CD14-positive monocyte (primary cell): Measurements from ENCODE around the gene RALBP1. TPM values are rescaled to one million over a fixed set of nuclear protein-coding genes. Genes with fewer than 3 reads are reported as not detected.

Source experiments
- DNase-seq, 3 donors: peaks; one replicate each; pipeline ENCODE4 v3.0.0-alpha.2; 2011 to 2022
- H2AFZ ChIP-seq: 2 replicates; pipeline ENCODE4 v1.6.0; 2012; ENCODE audit warnings: mild to moderate bottlenecking, low read depth, low read length, inconsistent platforms; ENCODE audit not compliant: insufficient read depth, poor library complexity, severe bottlenecking
- H3K27ac ChIP-seq, 2 donors: 1 replicate in 1 of 2; 2 replicates in 1 of 2; pipeline ENCODE4 v1.5.1; 2012 to 2013; ENCODE audit warnings: low read length in 2 of 2, control low read depth in 1 of 2, inconsistent platforms in 1 of 2, low read depth in 1 of 2, mild to moderate bottlenecking in 1 of 2
- H3K27me3 ChIP-seq, 2 donors: one replicate each; pipeline versions ENCODE4 v1.6.0 to v1.6.1; 2011 to 2013; ENCODE audit warnings: low read length in 2 of 2; ENCODE audit not compliant: control insufficient read depth in 2 of 2, insufficient read depth in 2 of 2
- H3K36me3 ChIP-seq, 2 donors: replicated peaks in 1 of 2; 1 replicate in 1 of 2; 2 replicates in 1 of 2; pipeline versions ENCODE4 v1.5.1 to v1.6.1; 2012 to 2013; ENCODE audit warnings: low read length in 2 of 2, control low read depth in 1 of 2, inconsistent platforms in 1 of 2, mild to moderate bottlenecking in 1 of 2; ENCODE audit not compliant: insufficient read depth in 2 of 2, control insufficient read depth in 1 of 2
- H3K4me1 ChIP-seq, 2 donors: 1 replicate in 1 of 2; 2 replicates in 1 of 2; pipeline versions ENCODE4 v1.5.1 to v1.6.1; 2012 to 2013; ENCODE audit warnings: low read length in 2 of 2, control low read depth in 1 of 2, inconsistent platforms in 1 of 2, mild to moderate bottlenecking in 1 of 2, moderate library complexity in 1 of 2; ENCODE audit not compliant: insufficient read depth in 2 of 2, control insufficient read depth in 1 of 2
- H3K4me2 ChIP-seq: replicated peaks from 2 replicates; pipeline ENCODE3; 2012; ENCODE audit warnings: low read length, moderate library complexity, mild to moderate bottlenecking; ENCODE audit not compliant: poor library complexity, severe bottlenecking; ENCODE audit errors: extremely low read depth
- H3K4me3 ChIP-seq, 3 experiments: fragments of 200-600 bp in 1 of 3; sonication (generic) in 1 of 3; replicated peaks in 1 of 3; 1 replicate in 2 of 3; 2 replicates in 1 of 3; pipeline ENCODE4 v1.5.1; 2011 to 2013; ENCODE audit warnings: low read length in 3 of 3, mild to moderate bottlenecking in 3 of 3, control low read depth in 2 of 3, low read depth in 2 of 3, inconsistent platforms in 1 of 3, moderate library complexity in 1 of 3
- H3K79me2 ChIP-seq: 2 replicates; pipeline ENCODE4 v1.6.0; 2012; ENCODE audit warnings: mild to moderate bottlenecking, control low read depth, inconsistent platforms, low read length, moderate library complexity; ENCODE audit not compliant: insufficient read depth
- H3K9ac ChIP-seq: 2 replicates; pipeline ENCODE4 v1.6.0; 2017; ENCODE audit warnings: low read length, mild to moderate bottlenecking; ENCODE audit not compliant: insufficient read depth, poor library complexity, severe bottlenecking
- H3K9me3 ChIP-seq, 2 donors: replicated peaks in 1 of 2; 1 replicate in 1 of 2; 2 replicates in 1 of 2; pipeline versions ENCODE4 v1.5.1 to v1.6.1; 2012 to 2013; ENCODE audit warnings: low read length in 2 of 2, control low read depth in 1 of 2; ENCODE audit not compliant: control insufficient read depth in 1 of 2, insufficient read depth in 1 of 2
- H4K20me1 ChIP-seq: 2 replicates; pipeline ENCODE4 v1.6.0; 2012; ENCODE audit warnings: mild to moderate bottlenecking, low read length, control low read depth, moderate library complexity; ENCODE audit not compliant: insufficient read depth
- H3K27ac Mint-ChIP-seq, 7 donors: one replicate each; pipeline ENCODE4 v1.8.0; 2020; ENCODE audit warnings: mild to moderate bottlenecking in 7 of 7, mixed read lengths in 7 of 7, moderate library complexity in 6 of 7, inconsistent platforms in 2 of 7
- H3K27me3 Mint-ChIP-seq, 3 donors: one replicate each; pipeline ENCODE4 v1.8.0; 2021 to 2022; ENCODE audit warnings: low read depth in 3 of 3, mild to moderate bottlenecking in 3 of 3, mixed read lengths in 3 of 3, moderate library complexity in 3 of 3, inconsistent platforms in 1 of 3
- H3K36me3 Mint-ChIP-seq, 2 donors: one replicate each; pipeline ENCODE4 v1.8.0; 2020; ENCODE audit warnings: mixed read lengths in 2 of 2, inconsistent platforms in 1 of 2, mild to moderate bottlenecking in 1 of 2
- H3K4me1 Mint-ChIP-seq: one replicate; pipeline ENCODE4 v1.8.0; 2020; ENCODE audit warnings: mild to moderate bottlenecking, mixed read lengths
- H3K4me3 Mint-ChIP-seq, 2 donors: one replicate each; pipeline ENCODE4 v1.8.0; 2020; ENCODE audit warnings: mild to moderate bottlenecking in 2 of 2, mixed read lengths in 2 of 2, moderate library complexity in 1 of 2
- H3K9me3 Mint-ChIP-seq, 7 donors: one replicate each; pipeline ENCODE4 v1.8.0; 2020 to 2022; ENCODE audit warnings: mixed read lengths in 7 of 7, mild to moderate bottlenecking in 6 of 7, moderate library complexity in 6 of 7, inconsistent platforms in 2 of 7
- CTCF ChIP-seq: fragments of 200-600 bp; IDR thresholded peaks from one replicate; pipeline ENCODE4 v1.8.0; 2022; ENCODE audit warnings: antibody characterized with exemption, mild to moderate bottlenecking
- WGBS: methylation state at CpG from one replicate; pipeline ENCODE4 v1.1.5; 2013; ENCODE audit warnings: missing lambda C conversion rate; ENCODE audit not compliant: insufficient coverage; 5-methylcytosine and 5-hydroxymethylcytosine counted together
- intact Hi-C, 2 donors: fragments of 100-400 bp; cut with micrococcal nuclease; formaldehyde crosslinking; loops; one replicate each; pipeline versions ENCODE4 v1.15.0 to v1.15.1; 2023
- polyA plus RNA-seq, 3 donors: library from polyadenylated mRNA; depleted of rRNA in 1 of 3; unstranded in 2 of 3; stranded (reverse) in 1 of 3; fragments of 300-500 nt in 2 of 3; fragments of >200 nt in 1 of 3; fragmentation: Illumina TruSeq in 2 of 3; gene quantifications; 1 replicate in 2 of 3; 2 replicates in 1 of 3; pipeline ENCODE4 v1.2.3, GENCODE V29; 2012 to 2021

The RALBP1 gene
- polyA plus RNA-seq, 3 donors, result 21.5 to 36.0 (median 32.8) TPM

GRCh38 chr18:9526458-9526857, 51.1 kb downstream of the RALBP1 start:
- no peak overlapping the region for H3K9ac ChIP-seq
- TF ChIP-seq CTCF, result no peak
- H3K4me2 ChIP-seq, result no peak overlapping the region
- no peak overlapping the region for H3K4me3 Mint-ChIP-seq
- peaks cover 15 to 16% of the 10 kb centered on the region in 2 donors for H3K4me1 ChIP-seq
- no peak overlapping the region for H3K4me3 ChIP-seq
- no peak overlapping the region for H2AFZ ChIP-seq
- H4K20me1 ChIP-seq, result no peaks in the 10 kb centered on the region
- no peaks in the 10 kb centered on the region for H3K27me3 ChIP-seq
- peaks cover 44 to 79% of the 10 kb centered on the region in 2 donors for H3K36me3 ChIP-seq
- H3K27ac ChIP-seq, result no peak overlapping the region
- H3K4me1 Mint-ChIP-seq, result peaks cover 14% of the 10 kb centered on the region
- H3K36me3 Mint-ChIP-seq, result peaks cover 56 to 70% of the 10 kb centered on the region in 2 donors
- H3K9me3 ChIP-seq, result peaks cover 7 to 8% of the 10 kb centered on the region in 2 donors
- H3K9me3 Mint-ChIP-seq, result peaks cover 6 to 17% (median 14%) of the 10 kb centered on the region in 7 donors
- H3K79me2 ChIP-seq, result peaks cover 3% of the 10 kb centered on the region
- H3K27me3 Mint-ChIP-seq, result peaks cover 0 to 2% (median 0%) of the 10 kb centered on the region in 3 donors
- no peak for DNase-seq
- H3K27ac Mint-ChIP-seq, result no peak overlapping the region
- intact Hi-C loops, result no loop called here

- Histone ChIP-seq H3K27ac (peak overlapping the region; percentile 8 to 71), H3K9ac (no peak overlapping the region), H3K4me1 (peaks cover 15 to 16% of the 10 kb centered on the region in 2 donors), H3K79me2 (no peaks in the 10 kb centered on the region), H3K4me2 (peak overlapping the region; percentile 14), H4K20me1 (no peaks in the 10 kb centered on the region), H2AFZ (no peak overlapping the region), H3K4me3 (peak overlapping the region in 1 of 3 experiments; percentile 14), H3K36me3 (peaks cover 48 to 80% of the 10 kb centered on the region in 2 donors), H3K9me3 (peaks cover 7 to 8% of the 10 kb centered on the region in 2 donors), H3K27me3 (no peaks in the 10 kb centered on the region)
- H3K36me3 Mint-ChIP-seq, result peaks cover 59 to 84% of the 10 kb centered on the region in 2 donors
- H3K4me3 Mint-ChIP-seq, result peak overlapping the region in 1 of 2 donors; percentile 3
- H3K27me3 Mint-ChIP-seq, result no peaks in the 10 kb centered on the region
- TF ChIP-seq CTCF, result no peak
- DNase-seq, result peak; percentile 27 to 48 (median 46)
- 0% methylated on average over 1 of the region's 6 CpGs for WGBS
- peaks cover 6 to 17% (median 14%) of the 10 kb centered on the region in 7 donors for H3K9me3 Mint-ChIP-seq
- H3K4me1 Mint-ChIP-seq, result peaks cover 14% of the 10 kb centered on the region
- intact Hi-C loops, result no loop called here
- peak overlapping the region in 6 of 7 donors; percentile 24 to 85 (median 72) for H3K27ac Mint-ChIP-seq
Measured at GRCh38 chr18:9530226-9531009, 55.1 kb downstream of the RALBP1 start.
